Measurements from ENCODE around the gene ACVR2A.

The ACVR2A gene

GRCh38 chr2:147844697-147845410, at the start of gene ACVR2A:
Gene ACVR2A, plus strand, starts transcription at chr2:147845029. Its CDS starts 124 bp downstream, at chr2:147845153.
- peak; percentile 58 for DNase-seq

DNA sequence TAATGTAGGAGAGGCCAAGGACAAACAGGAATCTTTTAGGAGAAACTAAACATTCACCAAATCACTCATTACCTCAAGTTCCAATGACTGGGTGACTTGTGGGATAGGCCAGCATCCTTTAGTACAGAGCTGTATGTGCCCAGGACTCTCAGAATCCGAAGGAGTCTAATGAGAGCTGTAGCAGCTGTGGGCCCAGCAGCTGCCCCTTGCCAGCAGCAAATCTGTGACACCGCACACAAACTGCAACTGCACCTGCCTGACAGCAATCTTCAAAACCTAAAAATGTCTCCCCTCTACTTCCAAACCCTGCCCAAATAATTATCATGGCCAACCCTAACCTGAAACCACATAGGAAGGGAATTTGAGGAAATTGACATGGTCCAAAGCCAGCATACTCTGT, 44.5 kb upstream of the ACVR2A start:
- no peak for DNase-seq

DNA sequence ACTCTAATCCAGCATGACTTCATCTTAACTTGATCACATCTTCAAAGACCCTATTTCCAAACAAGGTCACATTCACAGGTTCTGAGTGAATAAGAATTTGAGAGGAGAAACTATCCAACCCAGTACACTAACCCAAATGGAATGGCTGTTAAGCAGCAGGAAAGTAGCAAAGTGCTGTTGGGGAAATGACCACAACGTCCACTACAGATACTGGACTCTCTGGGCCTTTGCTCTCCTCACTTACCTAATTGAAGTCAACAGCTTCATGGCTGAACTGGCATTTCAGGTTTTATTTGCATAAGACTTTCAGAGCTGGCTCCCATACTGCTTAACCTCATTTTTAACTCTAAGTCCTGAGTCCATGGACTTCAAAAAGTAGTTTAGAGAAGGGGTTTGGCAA, 38.0 kb upstream of the ACVR2A start:
- no peak for DNase-seq

DNA sequence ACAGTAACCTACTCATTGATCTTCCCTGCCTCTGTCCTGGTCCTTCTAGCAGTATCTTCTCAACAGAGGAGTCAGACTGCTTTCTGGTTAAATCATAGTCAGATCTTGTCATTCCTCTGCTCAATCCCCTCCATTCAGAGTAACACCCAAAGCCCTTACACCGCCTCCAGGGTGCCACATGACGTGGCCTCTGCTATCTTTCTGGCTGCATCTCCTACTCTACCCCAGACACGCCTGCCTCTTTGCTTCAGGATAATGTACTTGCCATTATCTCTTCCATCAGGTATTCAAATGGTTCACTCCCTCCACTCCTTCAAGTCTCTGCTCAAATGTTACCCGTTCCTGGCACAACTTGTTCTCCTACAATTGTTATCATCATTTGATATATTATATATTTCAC, 36.3 kb upstream of the ACVR2A start:
- no peak for DNase-seq

DNA sequence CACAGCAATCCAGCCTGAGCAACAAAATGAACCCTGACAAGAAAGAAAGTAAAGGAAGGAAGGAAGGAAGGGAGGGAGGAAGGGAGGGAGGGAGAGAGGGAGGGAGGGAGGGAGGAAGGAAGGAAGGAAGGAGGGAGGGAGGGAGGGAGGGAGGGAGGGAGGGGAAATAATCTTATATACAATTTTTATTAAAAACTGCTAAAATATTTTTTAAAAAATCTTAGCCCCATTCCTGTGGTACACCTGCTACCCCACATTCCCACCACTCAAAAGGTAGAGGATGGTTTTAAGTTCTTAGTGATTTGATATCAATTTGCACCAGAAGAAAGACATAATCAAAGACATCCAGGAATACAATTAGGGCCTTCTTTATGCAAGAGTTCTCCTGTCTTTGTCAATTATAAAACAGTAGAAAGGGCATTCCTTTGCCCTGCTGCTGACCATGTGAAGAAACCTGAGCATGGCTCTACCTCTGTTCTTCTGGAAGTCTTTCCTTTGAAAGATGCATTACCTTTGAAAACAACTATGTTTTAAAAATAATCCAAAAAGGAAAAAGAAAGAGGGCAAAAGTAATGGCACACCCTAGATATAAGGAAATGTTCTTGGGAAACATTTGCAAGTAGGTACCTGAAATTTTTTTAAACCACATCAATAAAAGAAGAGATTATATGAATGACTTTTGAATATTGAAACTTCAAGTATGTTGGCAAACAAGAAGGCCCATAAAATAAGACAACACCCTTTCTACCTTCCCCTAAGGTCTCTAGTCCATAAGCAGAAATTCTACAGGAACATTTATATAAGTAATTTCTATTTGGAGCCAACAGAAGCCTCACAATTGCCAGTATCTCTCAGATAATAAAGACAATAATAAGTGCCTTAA, 33.7 kb upstream of the ACVR2A start:
- no peak for DNase-seq

- no peak for DNase-seq
Measured at GRCh38 chr2:147818741-147819140, 26.1 kb upstream of the ACVR2A start.

GRCh38 chr2:147824620-147825019, 20.2 kb upstream of the ACVR2A start:
- no peak for DNase-seq

- no peak for DNase-seq
Measured at GRCh38 chr2:147826278-147827087, 18.3 kb upstream of the ACVR2A start.

- DNase-seq: no peak
Measured at GRCh38 chr2:147827088-147827375, 17.8 kb upstream of the ACVR2A start.

- peak; percentile 52 for DNase-seq
Measured at GRCh38 chr2:147829106-147829505, 15.7 kb upstream of the ACVR2A start.

DNA sequence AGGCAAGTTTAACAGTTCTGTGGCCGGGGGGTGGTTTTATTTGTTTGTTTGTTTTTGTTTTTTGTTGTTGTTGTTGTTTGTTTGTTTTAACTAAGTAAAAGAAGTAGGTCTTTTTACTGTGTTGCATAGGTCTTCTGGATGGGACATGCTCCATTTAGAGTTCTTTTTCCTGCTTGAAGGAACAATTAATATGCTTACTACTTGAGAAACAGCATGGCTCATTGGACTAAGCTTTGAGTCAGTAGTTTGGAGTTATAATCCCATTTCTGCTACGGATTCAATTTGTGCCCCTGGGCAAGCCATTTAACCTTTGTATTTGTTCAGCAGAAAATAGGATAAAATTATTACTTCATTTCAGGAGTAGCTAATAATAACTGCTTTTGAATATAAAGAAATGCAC, 8.7 kb upstream of the ACVR2A start:
- no peak for DNase-seq

- peak; percentile 80 for DNase-seq
Measured at GRCh38 chr2:147843391-147843863, 1.4 kb upstream of the ACVR2A start.

GRCh38 chr2:147843864-147844696, 749 bp upstream of the ACVR2A start:
- DNase-seq: peak; percentile 86

GRCh38 chr2:147845411-147845971, 662 bp downstream of the ACVR2A start:
- DNase-seq: peak; percentile 32

DNA sequence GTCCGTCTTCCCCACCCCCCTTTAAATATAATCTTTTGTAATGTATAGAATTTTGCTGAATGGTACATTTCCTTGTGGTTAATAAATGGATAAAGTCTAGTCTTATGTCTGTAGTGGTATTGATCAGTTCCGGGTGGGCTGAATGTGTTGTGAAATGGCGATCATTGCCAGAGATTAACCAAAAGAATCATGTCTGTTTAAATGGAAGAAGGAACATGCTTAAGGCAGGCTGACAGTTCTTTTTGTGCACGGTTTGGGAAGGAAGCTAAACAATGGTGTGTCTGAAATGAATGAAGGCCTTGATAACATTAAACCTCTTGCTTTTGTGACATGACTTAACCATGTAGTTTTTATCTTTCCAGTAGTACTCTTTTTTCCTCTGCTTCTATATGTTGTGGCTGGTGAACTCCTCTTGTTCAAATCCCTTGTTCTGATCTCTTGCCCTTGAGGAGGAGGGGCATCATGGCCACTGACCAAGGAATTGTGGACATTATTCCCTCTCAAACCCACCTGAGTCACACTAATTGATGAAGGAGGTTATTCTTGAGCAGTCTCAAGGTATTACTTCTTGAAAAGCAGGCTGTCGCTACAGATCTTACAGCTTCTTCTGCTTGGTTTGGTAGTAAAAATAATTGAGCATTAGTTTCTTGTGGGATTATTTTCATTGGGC, 1.7 kb downstream of the ACVR2A start:
- peak; percentile 9 for DNase-seq

DNA sequence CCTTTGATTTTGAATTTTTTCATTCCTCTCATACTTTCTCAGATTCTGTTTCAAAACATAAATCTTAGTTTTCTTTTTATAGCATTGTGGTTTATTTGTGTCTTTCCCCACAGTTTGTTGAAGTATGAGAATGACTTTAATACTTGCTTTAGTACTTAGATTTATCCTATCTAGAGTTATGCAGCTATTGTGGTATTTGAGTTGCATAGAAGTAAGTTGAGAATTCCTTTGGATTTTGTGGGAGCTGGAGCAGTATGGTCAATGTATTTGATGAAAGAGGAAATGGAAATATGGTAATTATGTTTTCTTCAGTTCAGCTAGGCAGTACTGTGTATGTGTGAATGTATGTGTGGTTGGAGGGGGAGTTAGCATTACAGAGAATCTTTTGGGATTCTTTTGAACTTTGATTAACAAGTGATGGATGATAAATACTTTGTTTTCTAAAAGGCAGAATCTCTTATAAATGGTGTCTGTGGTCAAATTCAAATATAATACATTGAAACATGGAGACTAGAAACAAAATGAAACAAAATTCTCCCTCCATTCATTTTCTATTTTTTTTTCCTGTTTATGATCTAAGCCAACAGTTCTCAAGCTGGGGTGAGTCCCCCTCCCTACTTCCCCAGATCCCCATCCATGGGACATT, 3.0 kb downstream of the ACVR2A start:
- no peak for DNase-seq

- no peak for DNase-seq
Measured at GRCh38 chr2:147850838-147851237, 6.0 kb downstream of the ACVR2A start.

DNA sequence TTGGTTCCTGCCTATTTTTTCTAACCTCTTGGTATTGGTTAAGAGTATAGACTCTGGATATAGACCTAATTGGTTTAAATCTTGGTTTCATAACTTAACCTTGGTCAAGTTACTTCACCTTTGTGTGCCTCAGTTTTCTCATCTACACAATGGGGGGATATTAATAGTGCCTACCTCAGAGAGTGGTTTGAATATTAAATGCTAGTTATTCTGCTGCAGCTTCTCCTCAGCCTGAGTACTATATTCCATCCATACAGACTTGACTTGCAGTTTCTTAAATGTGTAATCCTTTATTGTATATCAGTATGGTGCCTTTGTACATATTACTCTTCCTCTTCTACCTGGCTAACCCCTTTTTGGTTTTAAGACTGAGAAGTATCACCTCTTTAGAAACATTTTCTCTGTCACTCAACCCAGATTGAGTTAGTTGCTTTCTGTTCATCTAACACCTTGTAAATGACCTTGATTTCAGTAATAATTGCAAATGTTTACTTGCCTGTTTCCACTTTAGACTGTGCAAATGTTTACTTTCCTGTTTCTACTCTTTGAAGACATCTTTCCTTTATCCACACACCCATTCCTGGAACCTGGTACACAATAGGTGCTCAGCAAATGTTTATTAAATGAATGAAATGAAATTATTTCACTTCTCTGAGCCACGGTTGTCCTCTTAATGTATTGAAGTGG, 6.6 kb downstream of the ACVR2A start:
- DNase-seq: no peak

DNA sequence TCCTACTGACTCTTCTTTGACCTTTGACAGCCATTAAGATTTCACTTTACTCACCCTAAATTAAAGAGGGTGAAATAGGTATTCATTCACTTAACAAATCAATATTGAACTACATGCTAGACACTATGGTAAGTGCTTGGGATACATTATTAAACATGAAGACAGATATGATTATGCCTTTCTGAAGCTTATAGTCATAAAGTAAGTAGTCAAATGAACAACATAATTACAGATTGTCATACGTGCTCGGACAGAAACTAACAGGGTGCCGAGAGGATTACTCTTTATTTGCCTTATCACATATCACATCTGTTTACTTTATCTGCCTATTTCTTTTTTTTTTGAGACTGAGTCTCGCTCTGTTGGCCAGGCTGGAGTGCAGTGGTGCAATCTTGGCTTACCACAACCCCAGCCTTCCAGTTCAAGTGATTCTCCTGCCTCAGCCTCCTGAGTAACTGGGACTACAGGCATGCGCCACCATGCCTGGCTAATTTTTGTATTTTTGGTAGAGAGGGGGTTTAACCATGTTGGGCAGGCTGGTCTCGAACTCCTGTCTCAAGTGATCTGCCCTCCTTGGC, 9.8 kb downstream of the ACVR2A start:
- no peak for DNase-seq

- no peak for DNase-seq
Measured at GRCh38 chr2:147855316-147855715, 10.5 kb downstream of the ACVR2A start.

Measured in NCI-H1105 treated with DMSO at 0.1 percent for 48 hours (cell line).